ENCODE data around the gene SRP14.

SRP14 gene

DNA sequence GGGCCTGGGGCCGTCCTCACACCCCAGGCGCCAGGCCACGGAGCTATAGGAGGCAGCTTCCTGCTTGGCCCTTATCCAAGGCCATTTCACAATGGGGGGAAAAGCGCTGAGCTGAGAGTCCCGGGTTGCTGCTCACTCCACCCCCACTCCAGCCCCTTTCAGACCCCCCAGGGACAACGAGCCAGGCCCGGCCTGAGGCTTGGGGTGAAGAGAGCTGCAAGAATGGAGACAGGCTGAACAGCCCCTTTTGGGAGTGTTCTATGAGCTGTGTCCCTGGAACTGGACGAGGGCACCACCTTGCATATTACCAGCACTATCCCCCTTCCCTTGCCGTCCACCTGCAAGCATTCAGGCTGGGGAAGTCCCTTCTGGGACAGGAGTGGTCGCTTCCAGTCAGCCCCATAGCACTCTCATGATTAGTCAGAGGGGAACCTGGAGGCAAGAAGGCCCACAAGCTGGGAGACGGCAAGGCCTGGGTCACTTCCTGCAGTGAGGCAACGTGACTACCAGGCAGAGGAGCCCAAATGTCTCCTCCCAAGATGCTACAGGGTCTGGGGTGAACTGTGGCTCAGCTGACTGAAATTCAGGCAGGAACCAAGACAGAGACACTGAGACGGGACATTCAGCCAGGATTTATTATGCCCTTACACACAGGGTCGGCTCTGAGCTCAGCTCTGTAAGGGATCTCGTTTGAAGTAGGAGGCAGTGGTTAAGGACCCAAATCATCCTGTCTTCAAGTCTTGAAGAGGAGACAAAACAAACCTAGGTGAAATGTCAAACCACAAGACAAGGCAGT, 8.6 kb upstream of the SRP14 start:
- TF ChIP-seq GATA3 (IDR thresholded peaks at IDR 0.05; ENCODE audit: low read depth, low read length) (no peak), GATA2 (IDR thresholded peaks at IDR 0.05; ENCODE audit: low read depth, low read length) (no peak)

DNA sequence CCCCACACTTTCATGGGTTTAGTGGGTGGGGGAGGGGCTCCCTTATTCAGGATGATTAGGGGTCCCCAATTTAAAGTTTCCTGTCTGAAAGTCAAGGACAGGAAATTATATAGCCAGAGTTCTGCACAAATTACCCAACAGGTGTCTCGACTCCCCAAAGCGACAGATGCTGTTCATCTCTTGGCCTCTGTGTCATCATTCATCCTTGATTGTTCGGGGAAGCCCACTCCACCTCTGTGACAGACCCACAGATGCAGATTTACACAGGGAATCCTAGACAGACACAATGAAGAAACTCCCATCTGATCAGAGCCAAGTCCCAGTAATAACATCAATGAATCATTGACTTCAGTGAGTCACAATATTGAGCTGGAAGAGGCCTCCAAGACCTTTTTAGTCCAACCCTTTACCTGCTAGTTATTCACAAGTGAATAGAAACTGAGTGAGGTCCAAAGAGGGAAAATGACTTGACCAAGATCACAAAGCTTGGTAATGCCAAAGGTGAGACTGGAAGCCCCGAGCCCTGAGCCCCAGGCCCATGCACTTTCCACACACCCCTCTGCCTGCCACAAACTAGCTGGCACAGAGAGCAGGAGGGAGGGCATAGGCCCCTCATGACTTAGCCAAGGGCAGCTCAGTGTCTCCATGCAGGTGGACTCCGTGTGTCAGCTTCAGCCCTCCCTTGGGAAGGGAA, 7.9 kb upstream of the SRP14 start:
- TF ChIP-seq GATA2 (IDR thresholded peaks at IDR 0.05; ENCODE audit: low read depth, low read length) = no peak
- no peak for TF ChIP-seq GATA3 (IDR thresholded peaks at IDR 0.05; ENCODE audit: low read depth, low read length)

DNA sequence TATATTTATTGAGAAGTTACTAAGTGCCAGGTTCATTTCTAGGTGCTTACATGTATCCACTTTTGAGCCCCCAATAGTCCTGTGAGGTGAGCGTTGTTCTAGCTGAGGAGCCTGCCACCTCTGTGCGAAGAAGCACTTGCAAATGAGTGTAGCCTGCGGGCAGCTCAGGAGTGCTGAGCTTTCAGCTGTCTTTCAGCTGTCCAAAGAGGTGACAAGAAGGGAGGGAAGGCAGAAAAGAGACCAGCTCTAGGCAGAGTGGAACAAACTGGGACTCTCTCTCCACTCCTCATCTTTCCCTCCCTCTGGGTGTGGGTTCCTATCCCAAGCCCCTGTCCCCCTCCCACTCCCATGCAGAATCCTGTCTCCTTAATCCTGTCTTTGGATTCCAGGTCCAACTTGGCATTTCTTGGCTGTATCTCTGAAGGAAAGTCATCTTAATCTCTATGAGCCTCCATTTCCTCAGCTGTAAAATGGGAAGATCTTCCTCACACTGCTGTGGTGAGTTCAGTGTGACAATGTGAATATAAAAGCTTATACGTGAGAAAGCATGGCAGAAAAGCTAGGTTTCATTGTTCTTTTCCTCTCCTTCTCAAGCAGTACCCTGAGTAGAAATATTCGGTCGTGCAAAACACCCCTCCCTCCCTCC, 6.7 kb upstream of the SRP14 start:
- TF ChIP-seq GATA2 (IDR thresholded peaks at IDR 0.05; ENCODE audit: low read depth, low read length) = no peak
- no peak for TF ChIP-seq GATA3 (IDR thresholded peaks at IDR 0.05; ENCODE audit: low read depth, low read length)

DNA sequence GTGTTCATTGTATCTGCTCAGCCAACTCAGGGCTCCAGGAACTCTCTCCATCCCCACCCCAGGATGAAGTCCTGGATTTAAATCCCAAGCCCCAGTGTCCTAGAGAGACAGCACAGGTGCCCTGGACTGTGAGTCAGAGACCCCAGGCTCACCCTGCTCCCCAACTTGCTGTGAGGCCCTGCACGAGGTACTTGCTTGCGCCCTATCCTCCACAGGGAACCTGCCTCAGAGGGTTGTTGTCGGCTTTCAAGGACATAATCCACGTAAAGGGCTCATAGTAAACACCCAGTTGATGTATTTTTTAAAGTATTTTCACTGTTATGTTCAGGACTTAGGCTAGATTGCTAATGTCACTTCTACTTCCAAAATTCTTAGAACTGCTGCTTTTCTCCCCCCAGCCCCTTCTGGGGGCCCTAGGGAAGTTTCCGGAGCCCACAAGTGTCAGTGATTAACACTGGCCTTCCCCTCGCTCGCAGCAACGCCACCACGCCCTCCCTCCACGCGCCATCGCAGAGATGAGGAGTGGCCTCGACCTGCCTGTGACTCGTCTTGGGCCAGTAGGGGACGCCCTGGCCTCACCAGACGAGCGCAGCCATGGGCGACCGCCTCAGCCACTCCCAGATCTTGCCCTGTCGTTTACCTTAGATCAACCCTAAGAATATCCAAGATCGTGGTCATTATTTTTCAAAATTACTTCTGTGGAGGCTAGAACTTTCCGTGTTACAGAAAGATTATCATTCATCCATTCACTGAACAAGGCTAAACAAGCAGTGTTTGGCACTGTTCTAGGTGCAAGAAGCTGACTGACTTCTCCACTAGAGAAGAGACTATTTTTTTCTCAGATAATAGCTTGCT, 6.0 kb upstream of the SRP14 start:
- TF ChIP-seq GATA3 (IDR thresholded peaks at IDR 0.05; ENCODE audit: low read depth, low read length) (no peak), GATA2 (IDR thresholded peaks at IDR 0.05; ENCODE audit: low read depth, low read length) (no peak)

DNA sequence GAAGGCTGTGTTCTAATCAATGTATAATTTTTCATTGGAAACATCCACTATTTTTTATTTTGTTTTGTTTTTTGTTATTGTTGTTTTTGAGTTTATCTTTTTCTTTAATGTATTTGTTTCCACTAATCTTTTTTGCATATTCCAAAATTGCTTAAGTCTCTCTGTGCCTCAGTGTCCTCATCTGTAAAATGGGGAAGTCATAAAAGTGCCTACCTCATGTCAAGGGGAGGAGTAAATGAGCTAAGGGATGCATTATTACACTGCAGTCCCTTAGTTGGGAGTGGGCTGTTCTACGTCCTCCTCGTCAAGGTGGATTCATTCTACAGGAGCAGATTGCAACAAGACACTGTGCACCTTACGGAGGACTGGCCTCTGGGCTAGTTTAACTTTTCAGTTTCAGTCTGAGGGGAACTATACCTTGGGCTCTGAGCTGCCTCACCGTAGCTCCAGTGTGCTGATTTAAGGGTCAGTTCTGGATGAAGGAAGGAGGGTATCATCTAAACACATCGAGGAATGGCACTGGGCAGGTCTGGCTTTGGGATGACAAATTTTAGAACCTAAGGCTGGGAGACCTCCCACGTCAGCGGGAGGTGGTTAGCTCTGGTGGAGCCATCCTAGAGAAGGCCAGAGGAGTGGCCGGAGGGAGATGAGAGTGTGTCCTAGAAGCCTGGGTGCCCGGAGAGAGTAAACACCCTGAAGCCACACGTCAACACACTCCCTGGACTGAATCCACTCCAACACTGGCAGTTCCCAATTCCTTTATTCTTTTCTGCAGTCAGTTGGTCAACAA, 5.1 kb upstream of the SRP14 start:
- TF ChIP-seq GATA3 (IDR thresholded peaks at IDR 0.05; ENCODE audit: low read depth, low read length) (no peak), GATA2 (IDR thresholded peaks at IDR 0.05; ENCODE audit: low read depth, low read length) (no peak)

DNA sequence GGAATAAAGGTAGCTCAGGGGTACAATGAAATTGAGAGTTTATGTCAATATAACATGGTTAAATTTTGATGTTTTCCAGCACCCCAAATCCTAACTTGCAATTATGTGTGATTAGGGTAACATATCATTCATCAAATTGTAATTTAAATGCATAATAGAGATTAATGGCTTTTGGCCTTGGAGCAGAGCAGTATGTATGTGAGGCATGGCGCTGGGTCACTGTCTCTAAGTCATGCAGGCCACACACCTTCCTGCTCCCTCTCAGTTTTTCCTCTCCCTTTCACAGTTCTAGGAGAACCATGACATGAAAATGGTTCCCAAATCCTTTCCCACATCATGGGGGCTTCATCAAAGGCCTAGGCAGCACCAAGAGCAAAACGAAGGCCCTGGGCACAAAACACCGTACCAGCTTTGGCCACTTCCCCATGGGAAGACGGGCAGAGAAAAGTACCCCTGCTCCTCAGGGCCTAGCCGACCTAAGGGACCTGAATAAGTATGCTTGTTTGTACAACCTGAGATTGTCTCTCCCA, 3.9 kb upstream of the SRP14 start:
- TF ChIP-seq GATA3 (IDR thresholded peaks at IDR 0.05; ENCODE audit: low read depth, low read length) = no peak
- TF ChIP-seq GATA2 (IDR thresholded peaks at IDR 0.05; ENCODE audit: low read depth, low read length) = no peak

DNA sequence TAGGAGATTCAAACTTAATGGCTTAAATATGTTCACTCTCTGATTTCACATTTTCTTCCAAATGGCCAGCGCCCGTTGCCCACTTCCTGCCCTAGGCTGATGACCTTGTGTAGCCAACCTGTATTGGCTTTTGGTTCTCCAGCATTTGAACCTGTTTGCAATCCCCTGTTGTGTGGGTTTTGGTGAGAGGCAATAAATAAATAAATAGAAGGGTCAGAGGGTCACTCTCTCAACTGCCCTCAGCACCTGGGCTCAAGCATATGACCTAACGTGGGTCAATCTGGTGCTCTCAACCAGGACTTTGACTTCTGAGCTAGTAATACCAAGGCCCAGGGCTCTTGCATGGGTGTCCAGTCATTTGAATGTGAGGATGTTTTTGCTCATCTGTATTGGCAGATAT, 1.8 kb upstream of the SRP14 start:
- TF ChIP-seq GATA2 (IDR thresholded peaks at IDR 0.05; ENCODE audit: low read depth, low read length) (no peak), GATA3 (IDR thresholded peaks at IDR 0.05; ENCODE audit: low read depth, low read length) (no peak)

DNA sequence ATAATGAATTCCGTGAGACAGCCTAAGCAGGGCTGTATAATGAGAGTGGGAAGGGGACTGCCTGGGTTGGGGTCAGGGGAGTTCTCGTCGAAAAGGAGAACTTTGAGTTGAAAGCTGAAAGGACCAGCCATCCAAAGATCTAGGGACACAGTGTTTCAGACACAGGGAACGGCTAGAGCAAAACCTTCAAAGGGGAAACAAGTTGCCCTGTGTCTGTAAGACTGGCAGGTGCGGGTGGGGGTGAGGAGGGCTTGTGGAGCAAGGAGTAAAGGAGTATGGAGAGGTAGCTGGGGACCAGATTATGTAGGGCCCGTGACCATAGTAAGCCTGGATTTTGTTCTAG, 1.3 kb upstream of the SRP14 start:
- TF ChIP-seq GATA2 (IDR thresholded peaks at IDR 0.05; ENCODE audit: low read depth, low read length) (no peak), GATA3 (IDR thresholded peaks at IDR 0.05; ENCODE audit: low read depth, low read length) (no peak)

DNA sequence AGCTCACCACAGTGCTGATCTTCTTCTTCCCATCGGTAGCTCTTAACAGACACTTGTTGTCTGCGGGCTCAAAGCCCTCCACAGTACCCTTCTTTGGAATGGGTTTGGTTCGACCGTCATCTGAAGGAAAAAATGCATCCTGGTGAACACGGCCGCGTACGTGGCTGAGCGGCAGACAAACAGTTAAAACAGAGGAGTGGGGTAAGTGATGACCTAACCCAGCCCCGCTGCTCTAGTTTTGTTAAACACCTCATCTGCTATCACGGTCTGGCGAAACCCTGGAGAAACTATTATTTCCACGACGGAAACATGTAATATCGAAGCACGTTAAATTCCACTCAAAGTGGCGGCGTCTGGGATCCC, 725 bp downstream of the SRP14 start:
- no peak for TF ChIP-seq GATA2 (IDR thresholded peaks at IDR 0.05; ENCODE audit: low read depth, low read length)
- no peak for TF ChIP-seq GATA3 (IDR thresholded peaks at IDR 0.05; ENCODE audit: low read depth, low read length)

DNA sequence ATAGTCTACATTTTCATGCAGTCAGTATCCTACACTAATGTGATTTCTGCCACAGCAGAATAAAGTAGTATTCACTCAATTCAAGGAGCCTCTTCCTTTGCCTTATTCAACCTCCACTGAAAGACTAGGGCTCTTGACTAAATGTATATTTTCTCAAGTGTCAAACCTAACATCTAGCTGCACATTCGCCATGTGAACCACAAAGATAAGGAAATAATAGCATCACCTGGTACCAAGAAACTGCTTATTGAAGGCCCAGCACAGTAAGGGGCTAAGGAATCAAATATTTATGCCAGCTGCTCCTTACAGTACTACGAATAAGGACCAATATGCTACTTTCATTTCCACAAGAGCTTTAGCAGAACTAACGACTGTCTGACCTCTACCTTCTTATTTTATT, 1.3 kb downstream of the SRP14 start:
- TF ChIP-seq GATA2 (IDR thresholded peaks at IDR 0.05; ENCODE audit: low read depth, low read length) (no peak), GATA3 (IDR thresholded peaks at IDR 0.05; ENCODE audit: low read depth, low read length) (no peak)

DNA sequence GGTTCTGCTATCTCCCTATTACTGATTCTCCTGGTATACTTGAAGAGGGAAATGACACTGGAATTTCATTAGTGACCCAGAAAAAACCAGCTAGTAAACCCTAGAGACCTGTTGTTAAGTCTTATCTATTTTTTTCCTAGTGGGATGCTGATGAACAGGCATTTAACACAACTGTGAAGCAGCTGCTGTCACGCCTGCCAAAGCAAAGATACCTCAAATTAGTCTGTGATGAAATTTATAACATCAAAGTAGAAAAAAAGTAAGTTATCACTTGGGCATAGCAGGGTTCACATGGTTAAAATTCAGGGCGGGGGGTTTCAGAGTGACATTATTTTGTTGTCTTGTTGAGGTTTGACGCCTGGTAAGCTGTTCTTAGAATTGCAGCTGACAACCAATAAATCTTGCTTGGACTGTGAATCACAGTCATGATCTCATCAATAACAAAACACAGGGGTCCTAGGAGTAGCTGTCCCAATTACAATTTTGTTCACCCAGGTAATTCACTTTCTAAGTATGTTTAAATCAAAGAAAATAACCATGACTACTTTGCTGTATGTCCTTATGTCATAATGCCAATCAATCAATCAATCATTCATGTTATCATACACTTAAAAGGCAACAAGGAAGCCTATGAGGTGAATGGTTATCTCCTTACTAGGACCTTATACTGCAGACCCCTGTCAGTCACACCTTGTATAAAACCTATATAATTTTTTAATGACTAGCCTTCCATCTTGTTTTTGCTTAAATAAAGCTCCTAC, 4.6 kb downstream of the SRP14 start:
- TF ChIP-seq GATA2 (IDR thresholded peaks at IDR 0.05; ENCODE audit: low read depth, low read length) (no peak), GATA3 (IDR thresholded peaks at IDR 0.05; ENCODE audit: low read depth, low read length) (no peak)

DNA sequence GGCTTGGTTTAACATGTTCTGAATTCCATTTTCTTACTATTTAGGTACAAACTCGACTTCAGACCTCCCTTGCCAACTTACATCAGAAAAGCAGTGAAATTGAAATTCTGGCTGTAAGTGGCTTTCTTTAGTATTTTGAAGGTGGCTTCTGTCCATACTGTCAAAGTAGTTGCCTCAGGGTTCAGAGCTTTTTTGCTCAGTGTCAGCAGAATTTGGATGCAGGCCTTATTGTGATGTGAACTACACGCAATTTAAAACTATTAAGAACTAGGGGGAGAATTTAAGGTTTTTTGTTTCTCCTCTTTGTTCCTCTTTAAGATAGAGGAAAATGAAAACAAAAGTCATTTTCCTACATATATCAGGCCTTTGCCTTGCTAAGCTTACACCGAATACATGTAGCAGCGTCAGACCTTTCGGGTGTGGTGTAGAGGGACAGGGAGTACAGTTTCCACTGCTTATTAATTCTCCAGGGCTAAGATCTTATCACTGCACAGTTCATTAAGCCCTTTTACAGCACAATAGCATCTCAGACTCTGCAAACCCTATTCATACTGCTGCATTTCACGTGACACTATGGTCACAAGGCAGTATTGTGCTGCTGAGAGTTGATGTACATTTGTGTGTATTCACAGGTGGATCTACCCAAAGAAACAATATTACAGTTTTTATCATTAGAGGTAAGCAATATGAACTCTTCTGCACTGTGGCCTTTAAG, 6.7 kb downstream of the SRP14 start:
- TF ChIP-seq GATA2 (IDR thresholded peaks at IDR 0.05; ENCODE audit: low read depth, low read length) (no peak), GATA3 (IDR thresholded peaks at IDR 0.05; ENCODE audit: low read depth, low read length) (no peak)

Data from SH-SY5Y (cell line).